SU-DHL-6 (cell line): ENCODE results near the gene RARB.

Experiments used
- CTCF ChIP-seq: fragments of 200-600 bp; sonication (generic); IDR thresholded peaks from one replicate; pipeline ENCODE4 v1.5.1; 2017; ENCODE audit warnings: antibody characterized with exemption, mild to moderate bottlenecking, low read length, moderate library complexity; ENCODE audit not compliant: insufficient read depth, poor library complexity, severe bottlenecking
- EZH2phosphoT487 ChIP-seq: fragments of 200-600 bp; sonication (generic), shearing (Covaris generic); conservative IDR thresholded peaks from 2 replicates; pipeline ENCODE4 v1.6.1; 2018; ENCODE audit warnings: mild to moderate bottlenecking, antibody characterized with exemption, low read length, moderate library complexity, mixed read lengths

GRCh38 chr3:25400587-25400986, 27.5 kb upstream of the RARB start:
- no peak for TF ChIP-seq CTCF
- no peak for TF ChIP-seq EZH2phosphoT487
